ENCODE measurements around the gene HAO1.

- TF ChIP-seq, protein P1, sequence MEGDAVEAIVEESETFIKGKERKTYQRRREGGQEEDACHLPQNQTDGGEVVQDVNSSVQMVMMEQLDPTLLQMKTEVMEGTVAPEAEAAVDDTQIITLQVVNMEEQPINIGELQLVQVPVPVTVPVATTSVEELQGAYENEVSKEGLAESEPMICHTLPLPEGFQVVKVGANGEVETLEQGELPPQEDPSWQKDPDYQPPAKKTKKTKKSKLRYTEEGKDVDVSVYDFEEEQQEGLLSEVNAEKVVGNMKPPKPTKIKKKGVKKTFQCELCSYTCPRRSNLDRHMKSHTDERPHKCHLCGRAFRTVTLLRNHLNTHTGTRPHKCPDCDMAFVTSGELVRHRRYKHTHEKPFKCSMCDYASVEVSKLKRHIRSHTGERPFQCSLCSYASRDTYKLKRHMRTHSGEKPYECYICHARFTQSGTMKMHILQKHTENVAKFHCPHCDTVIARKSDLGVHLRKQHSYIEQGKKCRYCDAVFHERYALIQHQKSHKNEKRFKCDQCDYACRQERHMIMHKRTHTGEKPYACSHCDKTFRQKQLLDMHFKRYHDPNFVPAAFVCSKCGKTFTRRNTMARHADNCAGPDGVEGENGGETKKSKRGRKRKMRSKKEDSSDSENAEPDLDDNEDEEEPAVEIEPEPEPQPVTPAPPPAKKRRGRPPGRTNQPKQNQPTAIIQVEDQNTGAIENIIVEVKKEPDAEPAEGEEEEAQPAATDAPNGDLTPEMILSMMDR (IDR thresholded peaks at IDR 0.05) = no peak
- TF ChIP-seq POLR2A (IDR thresholded peaks at IDR 0.05) = no peak
Measured at GRCh38 chr20:7891705-7892104, 48.6 kb downstream of the HAO1 start.

All from adrenal gland (tissue), 5 donors.